ENCODE data around the gene AK8.

The AK8 gene

DNA sequence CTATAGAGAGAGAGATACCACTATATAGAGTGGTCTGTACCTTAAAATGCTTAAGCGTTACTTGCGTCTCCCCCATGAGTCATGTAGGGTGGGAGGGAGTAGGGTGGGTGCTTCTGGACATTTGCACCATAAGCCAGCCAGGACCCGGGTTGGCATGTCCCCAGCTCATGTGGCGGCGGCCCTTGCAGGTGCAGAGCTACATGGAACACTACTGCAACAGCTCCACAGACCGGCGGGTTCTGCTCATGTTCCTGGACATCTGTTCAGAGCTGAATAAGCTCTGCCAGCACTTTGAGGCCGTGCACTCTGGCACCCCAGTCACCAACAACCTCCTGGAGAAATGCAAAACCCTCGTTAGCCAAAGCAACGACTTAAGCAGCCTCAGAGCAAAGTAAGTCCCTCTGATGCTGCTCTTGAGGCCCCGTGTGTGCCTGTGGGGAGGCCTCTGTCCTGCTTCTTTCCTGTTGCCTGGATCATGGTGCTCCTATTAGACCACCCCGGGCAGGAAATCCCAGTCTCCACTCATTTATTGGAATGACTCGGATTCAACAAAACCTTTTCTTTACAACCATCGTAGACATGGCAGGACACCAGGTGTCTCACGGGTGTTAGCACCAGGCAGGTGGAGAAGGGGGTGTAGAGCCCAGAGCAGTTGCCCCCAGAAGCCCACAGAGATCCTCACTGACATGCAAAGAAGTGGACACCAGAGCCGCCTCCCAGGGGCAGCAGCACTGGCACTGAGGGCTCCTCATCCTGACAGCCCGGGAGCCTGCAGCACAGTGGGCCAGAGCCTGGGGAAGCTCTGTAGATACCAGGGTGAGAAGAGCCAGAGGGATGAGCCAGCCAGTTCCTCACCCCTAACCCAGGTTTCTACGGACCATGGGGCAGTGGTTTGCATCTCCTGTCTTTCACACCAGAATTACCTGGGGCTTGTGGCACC is 9.4 kb upstream of the AK8 start:
- no peak for DNase-seq

DNA sequence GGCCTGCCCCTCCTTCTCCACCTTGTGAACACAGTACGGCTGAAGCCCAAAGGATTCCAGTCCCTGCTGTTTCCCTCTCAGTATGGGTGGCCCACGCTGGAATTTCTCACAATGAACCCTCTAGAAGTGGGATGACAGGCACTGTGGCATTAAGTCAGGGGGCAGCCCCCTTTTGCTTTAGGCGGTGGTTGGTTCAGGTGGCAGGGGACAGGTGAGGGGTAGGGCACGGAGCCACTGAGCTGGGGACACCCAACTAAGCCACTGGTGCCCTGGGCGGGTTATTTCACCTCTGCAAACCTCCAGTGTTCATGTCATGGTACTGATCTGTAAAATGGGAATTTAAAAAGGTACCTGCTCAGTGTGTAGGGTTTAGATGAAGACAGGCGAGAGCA is 8.2 kb upstream of the AK8 start:
- no peak for DNase-seq

DNA sequence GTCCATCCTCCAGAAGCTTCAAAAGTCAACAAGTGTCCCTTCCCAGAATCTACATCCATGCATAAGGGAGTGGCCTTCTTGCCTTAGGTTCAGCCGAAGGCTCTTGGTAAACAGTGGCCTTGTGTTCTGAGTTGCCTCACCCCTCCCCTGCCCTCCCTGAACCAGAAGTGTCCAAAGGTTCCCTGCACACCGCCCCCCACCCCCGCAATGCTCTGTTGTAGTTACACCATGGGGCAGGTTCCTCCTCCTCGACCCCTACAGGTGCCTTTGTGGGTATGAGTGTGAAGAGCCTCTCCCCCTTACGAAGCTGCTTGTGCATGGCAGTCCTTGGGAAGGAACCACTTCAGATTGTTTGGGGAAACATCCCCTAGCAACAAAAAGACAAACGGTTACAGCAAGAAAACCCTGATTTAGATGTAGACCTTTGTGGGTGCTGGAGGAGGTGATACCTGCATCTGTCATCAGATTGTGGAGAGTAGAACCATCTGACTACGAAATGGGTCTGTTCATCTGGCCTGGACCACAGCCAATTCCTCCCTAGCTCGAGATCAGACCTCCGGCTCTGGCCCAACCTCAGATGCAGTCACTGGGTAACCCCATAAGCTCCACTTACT is 7.7 kb upstream of the AK8 start:
- DNase-seq: no peak

DNA sequence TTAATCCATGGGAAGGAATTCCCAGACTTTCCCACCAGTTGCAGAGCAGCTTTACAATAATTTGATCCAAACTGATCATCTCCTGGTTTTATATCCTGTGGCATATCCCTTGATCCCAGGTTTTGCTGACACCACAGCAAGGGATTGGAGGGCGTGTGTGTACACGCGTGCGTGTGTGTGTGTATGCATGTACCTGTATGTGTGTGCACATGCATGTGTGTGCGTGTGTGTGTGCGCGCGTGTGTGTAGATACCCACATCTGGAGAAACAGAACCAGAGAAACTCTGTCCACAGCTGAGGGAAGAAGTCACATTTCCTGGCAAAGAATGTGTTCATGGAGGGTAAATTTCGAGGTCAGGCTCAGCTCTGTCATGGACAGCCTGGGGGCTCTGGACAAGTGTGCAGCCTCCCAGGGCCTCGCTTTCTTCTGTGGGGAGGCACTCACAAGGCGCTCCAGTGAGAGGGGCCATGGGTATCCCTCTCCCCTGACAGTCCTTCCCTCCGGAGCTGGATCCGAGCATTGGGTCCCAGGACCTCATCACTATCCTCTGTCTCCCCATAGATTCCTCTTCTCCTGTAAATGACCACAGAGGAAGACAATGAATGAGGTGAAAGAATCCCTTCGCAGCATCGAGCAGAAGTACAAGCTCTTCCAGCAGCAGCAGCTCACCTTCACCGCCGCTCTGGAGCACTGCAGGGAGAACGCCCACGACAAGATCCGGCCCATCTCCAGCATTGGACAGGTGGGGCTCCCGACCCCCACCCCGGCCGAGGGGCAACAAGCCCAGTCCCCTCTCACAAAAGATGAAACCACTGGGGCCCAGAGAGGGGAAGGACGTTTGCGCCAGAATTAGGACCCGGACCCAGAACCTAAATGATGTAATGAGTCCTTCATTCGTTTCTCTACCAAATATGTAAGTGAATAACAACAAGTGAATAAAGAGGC is 5.5 kb upstream of the AK8 start:
- no peak for DNase-seq

DNA sequence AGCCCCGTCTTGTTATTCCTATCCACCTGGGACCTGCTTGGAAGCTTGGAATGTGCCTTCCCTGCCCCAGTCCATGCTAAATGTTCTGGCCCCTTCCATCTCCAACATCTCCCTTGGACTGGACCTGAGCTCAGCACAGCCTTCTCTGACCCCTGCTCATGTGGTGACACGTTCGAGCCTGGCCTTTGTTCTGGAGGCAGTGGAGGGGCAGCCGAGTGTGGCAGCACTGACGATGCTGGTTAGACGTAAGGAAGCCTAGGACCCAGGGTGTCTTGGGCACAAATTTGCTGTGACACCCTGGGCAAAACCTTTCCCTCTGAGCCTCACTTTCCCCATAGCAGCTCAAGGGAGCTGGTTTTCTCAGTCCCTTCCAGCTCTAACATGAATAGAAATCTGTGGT is 4.5 kb upstream of the AK8 start:
- DNase-seq: no peak

DNA sequence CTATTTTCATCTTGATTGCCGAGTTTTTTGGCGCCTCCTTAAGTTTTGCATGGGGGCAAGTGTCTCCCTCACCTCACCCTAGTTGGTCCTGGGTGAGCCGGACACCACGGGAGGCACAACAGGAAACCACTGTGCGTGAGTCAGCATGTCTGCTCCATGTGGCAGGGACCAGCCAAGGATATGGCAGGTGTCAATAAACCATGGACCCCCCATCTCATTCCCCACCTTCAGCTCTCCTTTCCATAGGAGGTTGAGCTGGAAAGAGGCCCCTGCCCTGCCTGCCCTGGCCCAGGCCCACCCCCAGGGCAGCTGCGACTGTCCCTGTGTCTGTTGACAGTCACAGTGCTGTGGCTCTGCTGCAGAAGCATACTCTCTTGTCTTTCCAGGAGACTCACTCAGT is 3.7 kb upstream of the AK8 start:
- no peak for DNase-seq

DNA sequence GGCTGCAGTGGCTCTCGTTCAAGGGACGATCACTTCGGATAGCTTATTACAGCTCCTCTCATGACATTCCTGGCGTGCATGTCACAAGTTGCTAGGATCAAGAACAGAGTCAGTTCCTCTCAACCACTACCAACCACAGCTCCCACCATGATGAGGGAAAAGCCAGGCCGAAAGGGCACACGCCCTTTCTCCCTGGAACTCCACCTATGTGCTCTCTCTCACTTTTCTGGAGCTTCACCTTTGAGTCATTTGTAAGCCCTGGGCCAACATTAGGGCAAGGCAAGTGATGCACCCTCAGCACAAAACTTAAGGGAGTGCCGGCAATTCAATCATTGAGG is 2.2 kb upstream of the AK8 start:
- DNase-seq: no peak

DNA sequence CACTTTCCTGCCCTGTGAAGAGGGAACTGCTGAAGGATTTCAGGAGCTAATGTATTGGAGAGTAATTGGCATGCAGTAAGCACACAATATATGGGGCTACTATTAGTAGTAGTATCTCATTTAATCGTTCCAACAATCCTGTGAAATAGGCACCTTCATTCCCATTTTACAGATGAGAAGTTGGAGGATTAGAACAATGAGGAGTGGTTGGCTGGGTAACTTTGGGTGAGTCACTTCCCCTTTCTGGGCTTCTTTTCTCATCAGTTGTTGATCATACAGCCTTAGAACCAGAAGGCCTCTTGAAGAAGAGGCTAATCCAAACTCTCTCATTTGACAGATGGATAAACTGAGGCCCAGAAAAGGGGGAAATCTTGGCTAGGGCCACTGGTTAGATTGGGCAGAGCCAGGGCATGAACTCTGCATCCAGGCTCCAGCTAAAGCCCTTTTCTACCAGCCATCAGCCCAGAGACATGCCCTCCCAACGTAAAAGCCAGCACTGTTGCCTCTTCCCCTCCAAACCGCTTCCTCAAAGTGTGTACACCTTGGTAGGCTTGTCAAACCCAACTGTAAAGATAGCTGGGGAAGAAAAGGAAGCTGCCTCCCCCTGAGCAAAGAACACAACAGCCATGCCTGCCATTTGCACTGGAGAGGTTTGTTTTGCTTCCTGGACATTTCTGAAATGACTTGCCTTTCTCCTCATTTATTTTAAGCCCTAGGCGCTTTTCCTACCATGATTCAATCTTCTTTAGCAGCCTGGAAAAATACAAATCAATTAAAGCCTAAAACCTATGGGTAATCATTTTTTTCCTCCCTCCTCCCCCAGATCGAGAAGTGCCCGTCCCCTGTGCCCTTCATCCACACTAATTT is 1.6 kb upstream of the AK8 start:
- DNase-seq: no peak

DNA sequence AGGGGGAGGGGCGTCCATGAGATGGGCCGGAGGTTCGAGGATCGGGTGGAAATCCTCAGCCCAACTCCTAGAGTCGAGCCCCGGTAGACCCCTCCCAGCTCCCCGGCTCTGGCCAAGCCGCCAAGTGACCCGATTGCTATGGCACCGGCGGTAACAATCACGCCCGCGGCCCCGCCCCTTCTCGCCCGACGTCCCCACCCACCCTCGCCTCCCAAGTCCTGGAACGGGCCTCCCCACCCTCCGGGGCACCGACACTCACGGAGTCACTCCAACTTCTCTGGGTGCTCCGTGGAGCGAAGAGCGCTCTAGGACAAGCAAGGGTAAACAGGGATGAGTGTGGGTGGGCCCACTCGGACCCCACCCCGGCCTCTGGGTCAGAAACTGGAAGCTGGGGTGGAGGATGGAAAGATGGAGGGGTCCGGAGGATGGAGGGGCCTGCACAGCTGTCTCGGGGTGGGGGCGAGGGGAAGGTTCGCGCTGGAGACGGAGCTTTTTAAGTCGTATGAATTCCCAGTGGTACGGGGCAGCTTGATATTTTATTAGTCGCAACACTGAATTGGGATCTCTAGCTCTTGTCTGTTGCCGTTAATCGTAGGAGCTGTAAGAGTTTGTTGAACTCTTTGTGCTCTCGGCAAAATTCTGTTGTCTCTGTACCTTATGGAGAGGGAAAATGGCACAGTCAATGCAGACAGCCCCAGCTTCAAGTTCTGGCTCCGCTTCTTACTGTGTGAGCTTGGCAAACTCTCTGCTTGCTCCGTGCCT is 792 bp upstream of the AK8 start, which contains the start of gene SPACA9:
Gene SPACA9, plus strand, starts transcription at position 204 of the 762 bp plus-strand sequence. CDS start 5,050 bp downstream, outside the sequence.
- DNase-seq: no peak

DNA sequence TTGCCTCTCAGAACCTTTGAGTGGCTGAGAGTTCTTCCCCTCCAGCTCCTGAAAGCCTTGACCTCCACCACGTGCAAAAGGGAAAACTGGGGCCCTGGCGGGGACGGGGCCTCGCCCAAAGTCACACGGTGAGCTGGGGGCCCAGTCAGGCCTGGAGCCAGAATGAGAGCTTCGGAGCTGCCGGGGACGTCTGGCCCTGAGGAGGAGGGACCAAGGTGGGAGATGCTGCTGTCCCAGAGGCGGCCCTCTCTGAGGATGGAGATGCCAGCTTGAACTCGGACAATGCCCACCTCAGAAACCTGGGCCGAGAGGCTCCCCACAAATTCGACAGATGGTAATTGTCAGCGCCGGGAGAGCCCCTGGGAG is 643 bp downstream of the AK8 start:
- no peak for DNase-seq

DNA sequence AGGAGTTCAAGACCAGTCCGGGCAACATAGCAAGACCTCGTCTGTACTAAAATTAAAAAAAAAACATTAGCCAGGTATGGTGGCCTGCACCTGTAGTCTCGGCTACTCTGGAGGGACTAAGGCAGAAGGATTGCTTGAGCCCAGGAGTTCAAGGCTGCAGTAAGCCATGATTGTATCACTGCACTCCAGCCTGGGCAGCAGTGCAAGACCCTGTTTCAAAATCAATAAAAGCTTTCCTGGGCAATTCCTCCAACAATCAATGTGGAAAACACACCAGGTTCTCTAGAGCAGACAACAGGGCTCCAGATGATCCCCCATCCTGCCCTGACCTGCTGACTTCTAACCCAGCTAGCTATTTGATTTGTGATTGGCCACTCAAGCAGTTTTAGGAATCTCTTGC is 1.2 kb downstream of the AK8 start:
- no peak for DNase-seq

DNA sequence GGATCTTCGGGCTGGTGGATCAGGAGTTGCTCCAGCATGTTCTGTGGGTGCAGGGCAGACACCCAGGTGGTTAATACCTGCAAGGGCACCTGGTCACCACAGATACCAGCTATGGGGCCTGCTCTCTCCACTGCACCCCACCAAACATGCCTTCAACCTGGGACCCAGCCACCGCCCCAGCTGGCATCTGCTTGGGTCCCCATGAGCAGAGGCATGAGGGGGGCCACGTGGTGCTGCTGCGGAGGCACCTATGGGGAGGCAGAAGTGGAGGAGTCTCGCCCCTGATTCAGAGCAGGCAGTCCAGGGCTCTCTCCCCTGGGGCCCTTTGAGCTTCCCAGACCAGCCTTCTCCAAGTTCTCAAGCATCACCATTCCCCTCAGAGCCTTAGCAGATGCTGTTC is 2.9 kb downstream of the AK8 start:
- DNase-seq: no peak

DNA sequence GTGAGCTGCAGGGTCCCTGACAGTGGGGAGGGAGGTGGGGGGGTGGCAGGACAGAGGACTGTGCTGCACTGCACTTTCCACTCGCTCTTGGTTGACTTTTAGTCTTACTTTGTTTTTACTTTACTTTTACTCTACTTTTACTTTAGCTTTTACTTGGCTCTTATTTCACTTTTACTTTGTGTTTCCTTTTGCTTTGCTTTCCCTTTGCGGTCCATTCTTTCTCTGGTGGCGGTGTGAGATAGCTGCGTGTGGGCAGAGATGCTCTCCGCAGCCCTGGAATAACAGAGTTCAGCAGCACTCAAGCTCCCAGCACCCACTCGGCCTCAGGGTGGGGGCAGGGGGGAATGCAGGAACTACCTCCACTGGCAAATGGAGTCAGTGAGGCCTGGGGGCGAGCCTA is 4.7 kb downstream of the AK8 start:
- DNase-seq: no peak

DNA sequence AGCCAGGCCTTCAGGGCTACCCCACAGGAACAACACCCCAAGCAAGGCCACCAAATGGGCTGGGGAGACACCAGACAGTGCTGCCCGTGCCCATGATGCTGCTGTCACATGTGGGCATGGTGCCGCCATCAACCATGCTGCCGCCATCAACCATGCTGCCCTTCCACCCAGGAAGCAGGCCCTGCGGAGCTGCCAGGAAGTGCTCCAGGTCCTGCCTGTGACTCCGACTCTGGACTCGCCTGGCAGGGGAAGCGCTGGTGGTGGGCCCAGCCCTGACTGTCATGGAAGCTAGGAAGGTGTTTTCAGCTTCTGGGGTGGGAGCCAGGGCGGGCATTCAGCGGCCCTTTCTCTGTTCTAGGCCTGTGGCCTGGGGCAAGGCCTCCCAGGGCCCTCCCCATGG is 8.8 kb downstream of the AK8 start:
- no peak for DNase-seq

DNA sequence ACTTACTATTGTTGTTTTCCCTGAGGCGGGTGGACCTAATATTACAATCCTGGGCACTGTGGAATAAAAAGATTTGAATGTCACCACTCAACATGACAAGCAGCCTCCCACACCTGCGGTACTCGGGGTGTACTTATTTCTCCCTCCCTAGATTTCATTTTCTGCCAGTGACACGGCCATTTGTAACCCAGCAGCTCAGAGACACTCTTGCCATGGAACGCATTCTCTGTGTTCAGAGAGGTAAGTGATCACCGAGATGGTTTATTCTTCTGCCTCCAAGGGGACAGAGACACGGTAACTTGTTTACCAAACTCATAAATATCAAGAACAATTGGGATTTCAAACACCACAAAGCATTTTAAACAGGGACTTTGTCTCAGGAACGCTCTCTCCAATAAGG is 11.2 kb downstream of the AK8 start:
- DNase-seq: no peak

DNA sequence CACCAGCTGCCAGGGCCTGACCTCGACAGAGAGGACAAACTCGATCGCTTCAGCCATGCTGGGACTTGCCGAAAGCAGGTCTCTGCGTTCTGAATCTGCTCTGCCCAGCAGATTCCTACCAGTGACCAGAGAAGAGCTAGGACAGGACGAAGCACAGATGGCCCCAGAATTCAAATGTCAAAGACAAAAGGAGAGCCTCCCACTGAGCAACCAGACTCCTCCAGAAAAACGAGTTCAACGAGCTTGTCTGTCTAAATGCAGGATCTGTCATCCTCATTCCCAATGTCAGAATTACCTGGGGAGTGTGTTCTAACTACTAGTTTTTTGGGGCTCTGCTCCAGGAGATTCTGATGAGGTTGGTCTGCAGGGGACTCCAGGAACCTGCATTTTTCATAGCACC is 13.4 kb downstream of the AK8 start:
- DNase-seq: no peak

DNA sequence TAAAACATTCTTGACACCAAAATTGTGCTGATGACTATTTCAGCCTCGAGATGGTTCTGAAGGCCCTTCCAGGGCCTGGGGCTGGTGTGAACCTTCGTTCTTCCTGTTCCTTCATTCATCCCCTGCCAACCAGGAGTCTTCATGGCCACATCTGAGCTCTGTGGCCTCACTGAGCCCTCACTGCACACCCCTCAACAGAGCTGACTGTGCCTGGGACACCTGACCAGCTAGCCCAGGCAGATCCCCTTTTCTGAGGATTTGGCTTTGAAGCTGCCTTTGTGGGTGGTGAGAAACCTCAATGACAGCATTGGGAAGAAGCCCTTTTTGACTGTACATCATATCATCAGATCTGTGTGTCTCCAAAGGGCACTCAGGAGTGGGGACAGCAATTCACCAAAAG is 13.8 kb downstream of the AK8 start:
- no peak for DNase-seq

DNA sequence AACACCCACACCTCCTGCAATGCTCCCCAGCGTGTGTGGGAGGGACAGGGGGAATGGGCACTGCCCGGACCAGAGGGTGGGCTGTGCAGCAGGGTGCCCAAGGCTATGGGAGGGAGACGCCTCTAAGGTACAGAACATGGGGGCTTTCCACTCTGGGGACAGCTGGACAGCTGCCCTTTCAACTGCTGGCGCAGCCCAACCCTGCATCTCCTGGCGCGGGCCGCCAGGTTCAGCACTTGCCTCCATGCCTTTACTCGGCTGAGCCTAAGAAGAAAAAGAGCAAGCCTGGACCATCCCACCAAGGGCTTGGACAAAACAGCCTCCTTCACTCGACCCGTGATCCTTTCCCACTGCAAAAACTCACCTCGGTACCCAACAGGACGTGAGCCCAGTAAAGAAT is 15.0 kb downstream of the AK8 start:
- no peak for DNase-seq

DNA sequence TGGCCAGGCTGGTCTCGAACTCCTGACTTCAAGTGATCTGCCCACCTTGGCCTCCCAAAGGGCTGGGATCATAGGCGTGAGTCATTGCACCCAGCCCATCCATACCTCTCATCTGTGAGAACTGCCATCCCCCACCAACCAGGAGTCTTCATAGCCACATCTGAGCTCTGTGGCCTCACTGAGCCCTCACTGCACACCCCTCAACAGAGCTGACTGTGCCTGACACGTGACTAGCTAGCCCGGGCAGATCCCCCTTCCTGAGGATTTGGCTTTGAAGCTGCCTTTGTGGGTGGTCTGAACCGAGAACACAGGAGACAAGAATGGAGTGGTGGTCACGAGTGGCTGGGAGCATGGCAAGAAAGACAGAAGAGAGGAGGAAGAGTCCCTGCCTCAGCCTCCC is 15.6 kb downstream of the AK8 start:
- DNase-seq: no peak

DNA sequence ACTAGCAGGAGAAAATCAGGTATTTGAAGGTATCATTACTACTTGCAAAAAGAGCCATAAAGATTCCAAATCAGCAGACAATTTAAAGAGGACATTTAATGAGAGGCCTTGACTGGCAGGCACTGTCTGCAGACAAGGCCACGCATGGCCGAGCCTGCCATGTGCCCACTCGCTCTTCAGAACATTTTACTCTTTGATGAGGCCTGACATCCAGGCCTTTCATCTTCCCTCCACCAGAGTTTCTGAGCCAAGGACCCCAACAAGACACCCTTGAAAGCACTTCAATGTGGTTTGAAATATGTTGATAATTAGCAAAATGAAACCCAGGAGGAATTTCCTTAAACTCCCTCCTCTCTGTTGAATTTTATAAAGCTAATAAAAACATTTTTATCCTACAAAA is 16.4 kb downstream of the AK8 start:
- no peak for DNase-seq

DNA sequence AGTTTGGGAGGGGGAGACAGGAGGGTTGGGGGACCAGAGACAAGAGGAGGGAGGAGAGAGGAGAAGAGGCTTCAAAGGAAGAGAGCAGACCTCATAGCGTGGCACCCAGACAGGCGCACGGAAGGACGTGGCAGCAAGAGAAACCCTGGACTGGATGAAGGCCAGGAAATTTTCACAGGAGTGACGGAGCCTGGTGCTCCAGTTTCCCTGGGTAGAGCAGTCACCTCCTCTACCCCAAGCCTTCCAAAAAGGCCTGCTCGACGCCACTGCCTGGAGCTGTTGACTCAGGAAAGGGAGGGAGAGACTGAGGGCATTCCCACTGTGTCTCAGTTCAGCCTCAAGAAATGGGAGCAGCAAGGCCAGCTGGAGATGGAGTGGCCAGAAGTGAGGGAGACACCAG is 19.3 kb downstream of the AK8 start:
- no peak for DNase-seq
